Ramos (cell line): ENCODE results near the gene SLC2A13.
"Not testable (repeated sequence)": the region's sequence is repeated elsewhere in the genome, so short reads cannot be mapped to it uniquely, and the experiment has no call there.

Experiments used
- in situ Hi-C: fragments of 300-500 bp; cut with MboI; formaldehyde crosslinking; loops from one replicate; pipeline ENCODE4 v1.14.3; 2022; ENCODE audit warnings: low sequenced_read_pairs; ENCODE audit not compliant: unreplicated experiment

Gene SLC2A13

DNA sequence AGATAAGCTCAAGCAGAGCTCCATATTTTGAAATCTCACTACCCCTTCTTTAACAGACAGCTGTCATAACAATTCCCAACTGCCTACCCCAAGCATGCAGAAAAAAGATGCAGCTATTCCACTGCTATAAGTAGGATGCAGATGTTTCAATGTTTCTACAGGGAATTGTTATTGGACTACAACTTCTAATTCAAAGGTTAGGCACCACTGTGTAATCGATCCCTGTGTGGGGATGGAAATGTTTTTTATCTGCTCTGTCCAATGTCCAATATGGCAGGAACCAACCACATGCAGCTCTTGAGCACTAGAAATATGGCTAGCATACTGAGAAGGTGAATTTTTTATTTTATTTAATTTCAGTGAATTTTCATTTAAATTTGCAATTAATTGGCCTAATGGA, 208.6 kb downstream of the SLC2A13 start:
- in situ Hi-C loops = no loop called here

DNA sequence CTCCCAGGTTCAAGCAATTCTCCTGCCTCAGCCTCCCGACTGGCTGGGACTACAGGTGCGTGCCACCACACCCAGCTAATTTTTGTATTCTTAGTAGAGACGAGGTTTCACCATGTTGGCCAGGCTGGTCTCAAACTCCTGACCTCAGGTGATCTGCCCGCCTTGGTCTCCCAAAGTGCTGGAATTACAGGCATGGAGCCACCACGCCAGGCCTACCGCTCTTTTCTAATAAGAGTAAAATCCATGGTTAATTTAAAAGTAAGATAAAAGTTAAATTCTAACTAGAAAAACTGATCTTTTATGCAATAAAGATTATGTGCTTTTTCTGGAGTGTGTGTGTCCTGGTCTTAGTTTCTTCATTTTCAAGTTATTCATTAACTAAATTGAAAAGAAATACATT, 212.5 kb downstream of the SLC2A13 start:
- in situ Hi-C loops = not testable (repeated sequence)

- in situ Hi-C loops = no loop called here
Observed at GRCh38 chr12:39892146-39892545, 213.7 kb downstream of the SLC2A13 start.

DNA sequence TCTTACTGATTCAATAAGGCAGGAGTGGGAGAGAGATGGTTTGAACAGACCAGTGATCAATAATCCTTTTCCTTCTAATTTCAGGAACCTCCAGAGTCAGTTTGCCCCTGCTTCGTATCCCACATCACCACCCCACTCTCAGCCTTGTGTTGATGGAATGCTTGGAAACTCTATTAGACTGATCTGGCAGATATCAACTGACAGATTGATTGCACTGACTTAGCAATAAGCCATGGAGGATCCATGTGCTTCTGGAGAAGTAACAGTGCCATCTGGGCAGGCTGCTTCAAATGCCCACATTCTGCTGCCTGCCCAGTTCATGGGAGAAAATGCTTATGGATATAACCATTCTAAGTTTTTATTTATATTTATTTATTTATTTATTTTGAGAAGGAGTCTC, 218.0 kb downstream of the SLC2A13 start:
- in situ Hi-C loops = no loop called here

DNA sequence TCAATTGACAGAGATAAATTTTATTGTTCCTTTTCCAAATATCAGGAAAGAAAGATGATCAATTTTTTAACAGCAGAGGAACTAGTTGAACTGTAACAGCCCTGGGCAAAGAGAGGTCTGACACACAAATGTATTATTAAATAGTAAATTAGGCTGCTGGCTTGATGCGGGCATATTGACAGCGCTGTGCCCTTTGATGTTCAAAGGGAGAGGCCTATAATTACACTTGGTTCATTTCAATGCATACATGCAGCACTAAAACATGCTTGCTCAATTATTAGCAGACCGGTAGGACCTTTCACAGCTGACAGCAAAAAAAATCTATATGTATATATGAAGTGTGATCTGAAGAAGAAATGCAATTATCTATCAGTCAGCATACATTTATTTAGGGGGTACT, 219.8 kb downstream of the SLC2A13 start:
- in situ Hi-C loops = no loop called here

- in situ Hi-C loops = no loop called here
Observed at GRCh38 chr12:39884616-39885125, 221.2 kb downstream of the SLC2A13 start.

GRCh38 chr12:39883411-39883810, 222.5 kb downstream of the SLC2A13 start:
- in situ Hi-C loops = no loop called here

DNA sequence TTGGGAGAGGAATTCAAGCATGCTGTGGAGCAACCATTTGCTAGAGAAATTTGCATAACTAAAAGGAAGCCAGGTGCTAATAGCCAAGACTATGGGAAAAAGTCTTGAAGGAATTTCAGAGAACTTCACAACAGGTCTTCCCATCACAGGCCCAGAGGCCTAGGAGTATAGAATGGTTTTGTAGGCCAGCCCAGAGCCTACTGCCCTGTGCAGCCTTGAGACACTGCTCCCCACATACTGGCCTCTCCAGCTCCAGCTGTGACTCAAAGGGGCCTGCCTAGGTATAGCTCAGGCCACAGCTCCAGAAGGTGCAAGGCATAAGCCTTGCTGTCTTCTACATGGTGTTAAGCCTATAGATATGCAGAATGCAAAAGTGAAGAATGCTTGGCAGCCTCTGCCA, 227.1 kb downstream of the SLC2A13 start:
- in situ Hi-C loops = no loop called here

DNA sequence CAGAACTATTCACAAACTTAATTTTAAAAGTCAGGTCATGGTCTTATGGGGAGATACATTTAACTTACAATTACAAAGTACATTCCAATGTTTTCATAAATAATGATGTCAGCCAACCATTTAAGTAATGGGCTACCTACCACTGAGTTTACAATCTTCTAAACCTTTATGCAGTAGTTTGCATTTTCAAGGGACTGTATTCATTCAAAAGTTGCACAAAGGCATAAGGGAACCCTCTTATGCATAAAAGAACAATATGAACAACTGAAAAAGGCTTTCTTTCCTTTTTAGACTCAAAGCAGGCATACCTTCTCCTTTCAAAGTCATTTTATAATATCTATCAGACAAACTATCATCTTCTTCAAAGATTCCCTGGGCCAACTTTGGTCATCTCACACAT, 230.2 kb downstream of the SLC2A13 start:
- in situ Hi-C loops = no loop called here

GRCh38 chr12:39874785-39875184, 231.1 kb downstream of the SLC2A13 start:
- in situ Hi-C loops = no loop called here

- in situ Hi-C loops = no loop called here
Observed at GRCh38 chr12:39873065-39873464, 232.8 kb downstream of the SLC2A13 start.

DNA sequence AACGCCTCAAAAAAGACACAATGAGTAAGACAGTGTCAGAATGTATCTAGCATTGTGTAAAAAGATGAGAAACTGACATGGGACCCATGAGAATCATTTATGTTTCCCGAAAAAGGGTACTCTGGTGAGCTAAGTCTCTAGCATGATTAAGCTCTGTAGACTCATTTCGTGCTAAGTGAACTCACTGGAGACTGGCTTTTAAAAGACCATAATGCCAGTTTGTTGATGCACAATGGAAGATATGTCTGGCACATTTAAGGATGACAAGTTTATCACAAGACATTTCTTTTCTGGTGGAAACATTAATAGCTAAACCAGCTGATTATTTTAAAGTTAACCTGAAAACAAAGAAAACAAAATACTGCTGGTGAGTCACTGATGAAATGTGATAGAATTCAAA, 233.5 kb downstream of the SLC2A13 start:
- in situ Hi-C loops = no loop called here

- in situ Hi-C loops = no loop called here
Observed at GRCh38 chr12:39868328-39868725, 237.6 kb downstream of the SLC2A13 start.

DNA sequence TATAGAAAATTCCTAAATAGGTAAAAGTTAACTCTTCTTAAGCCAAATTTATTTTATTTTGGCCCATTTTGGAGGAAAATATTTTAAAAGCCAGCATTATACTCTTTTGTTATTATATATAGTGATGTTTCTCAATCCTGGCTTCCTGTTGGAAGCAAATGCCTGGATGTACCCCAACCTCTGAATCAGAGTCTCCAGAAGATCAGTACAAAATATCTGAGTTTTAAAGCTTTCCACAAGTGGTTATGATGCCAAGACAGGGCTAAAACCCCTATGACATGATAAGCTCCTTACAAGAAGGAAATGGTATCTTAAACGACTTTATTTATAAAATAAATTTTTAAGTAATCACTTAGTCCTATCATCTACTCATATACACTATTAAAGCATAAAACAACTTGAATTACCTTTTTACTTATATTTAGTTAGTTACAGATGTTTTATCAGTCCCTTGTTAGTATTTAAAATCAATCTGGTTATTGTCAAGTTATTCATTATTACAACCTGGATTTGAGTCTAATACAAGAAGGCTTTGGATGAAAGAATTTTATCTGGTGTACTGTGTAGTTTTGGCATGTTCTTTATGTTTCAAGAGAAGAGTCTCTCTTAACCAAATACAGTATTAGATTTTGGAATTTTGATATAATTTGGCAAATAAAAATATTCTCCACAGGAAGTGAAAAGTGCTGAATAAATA, 238.1 kb downstream of the SLC2A13 start:
- in situ Hi-C loops = no loop called here

GRCh38 chr12:39866135-39866534, 239.7 kb downstream of the SLC2A13 start:
- in situ Hi-C loops = no loop called here

DNA sequence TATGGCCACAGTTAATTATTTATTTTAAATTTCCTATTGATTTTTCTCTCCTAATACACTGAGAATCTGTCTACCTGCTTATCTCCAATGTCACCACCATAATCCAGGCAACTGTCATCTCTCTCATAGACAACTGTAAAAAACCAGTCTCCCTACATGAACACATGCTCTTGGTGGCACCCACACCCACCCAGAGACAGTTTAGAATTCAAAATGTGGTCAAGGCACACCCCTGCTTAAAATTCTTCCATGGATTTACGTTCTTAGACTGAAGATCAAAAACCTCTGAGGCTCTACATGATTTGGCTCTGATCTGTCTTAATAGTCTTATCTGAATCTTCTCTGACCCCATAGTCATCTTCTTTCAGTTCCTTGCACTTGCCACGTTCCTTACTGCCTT, 245.2 kb downstream of the SLC2A13 start:
- in situ Hi-C loops = no loop called here

- in situ Hi-C loops = no loop called here
Observed at GRCh38 chr12:39853003-39853402, 252.9 kb downstream of the SLC2A13 start.

GRCh38 chr12:39852346-39852745, 253.5 kb downstream of the SLC2A13 start:
- in situ Hi-C loops = no loop called here

DNA sequence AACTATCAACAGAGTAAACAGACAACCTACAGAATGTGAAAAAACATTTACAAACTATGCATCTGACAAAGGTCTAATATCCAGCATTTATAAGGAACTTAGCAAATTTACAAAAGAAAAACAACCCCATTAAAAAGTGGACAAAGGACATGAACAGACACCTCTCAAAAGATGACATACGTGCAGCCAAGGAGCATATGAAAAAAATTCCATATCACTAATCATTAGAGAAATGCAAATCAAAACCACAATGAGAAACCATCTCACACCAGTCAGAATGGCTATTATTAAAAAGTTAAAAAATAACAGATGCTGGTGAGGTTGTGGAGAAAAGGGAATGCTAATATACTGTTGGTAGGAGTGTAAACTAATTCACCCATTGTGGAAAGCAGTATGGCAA, 257.7 kb downstream of the SLC2A13 start:
- in situ Hi-C loops = not testable (repeated sequence)

- in situ Hi-C loops = no loop called here
Observed at GRCh38 chr12:39846971-39847650, 258.8 kb downstream of the SLC2A13 start.

- in situ Hi-C loops = no loop called here
Observed at GRCh38 chr12:39846304-39846703, 259.6 kb downstream of the SLC2A13 start.

GRCh38 chr12:39840422-39840821, 265.5 kb downstream of the SLC2A13 start:
- in situ Hi-C loops = no loop called here
